ENCODE data around the gene HMGCS1. TPM values are rescaled to one million over a fixed set of nuclear protein-coding genes. Genes with fewer than 3 reads are reported as not detected.

Gene HMGCS1
- polyA plus RNA-seq, 3 donors, result 6.0 to 10.9 (median 7.8) TPM

GRCh38 chr5:43298443-43298842 is 14.8 kb downstream of the HMGCS1 start:
- Histone ChIP-seq H3K9ac (ENCODE audit: insufficient read depth, low read length, poor library complexity, severe bottlenecking) (no peak overlapping the region), H3K27ac (ENCODE audit: low read depth in 1 of 2, low read length in 2 of 2) (no peak overlapping the region), H3K4me2 (replicated peaks; ENCODE audit: extremely low read depth, low read length, poor library complexity, severe bottlenecking) (no peak overlapping the region), H3K27me3 (ENCODE audit: control insufficient read depth in 2 of 2, insufficient read depth in 2 of 2, low read length in 2 of 2) (no peaks in the 10 kb centered on the region), H3K4me3 (replicated peaks in 1 of 3; ENCODE audit: low read depth in 2 of 3, low read length in 3 of 3) (no peak overlapping the region), H2AFZ (ENCODE audit: insufficient read depth, low read depth, low read length, poor library complexity, severe bottlenecking) (no peak overlapping the region), H3K36me3 (replicated peaks in 1 of 2; ENCODE audit: control insufficient read depth in 1 of 2, insufficient read depth in 2 of 2, low read length in 2 of 2) (peaks cover 49 to 76% of the 10 kb centered on the region in 2 donors), H3K9me3 (replicated peaks in 1 of 2; ENCODE audit: control insufficient read depth in 1 of 2, insufficient read depth in 1 of 2, low read length in 2 of 2) (no peaks in the 10 kb centered on the region), H3K79me2 (ENCODE audit: insufficient read depth, low read length) (peaks cover 4% of the 10 kb centered on the region), H4K20me1 (ENCODE audit: insufficient read depth, low read length) (peaks cover 21% of the 10 kb centered on the region), H3K4me1 (ENCODE audit: control insufficient read depth in 1 of 2, insufficient read depth in 2 of 2, low read length in 2 of 2) (no peaks in the 10 kb centered on the region)
- Mint-ChIP-seq H3K27ac (no peak overlapping the region), H3K4me3 (no peak overlapping the region), H3K9me3 (no peaks in the 10 kb centered on the region), H3K4me1 (no peaks in the 10 kb centered on the region), H3K36me3 (peaks cover 55 to 67% of the 10 kb centered on the region in 2 donors), H3K27me3 (ENCODE audit: low read depth in 3 of 3) (no peaks in the 10 kb centered on the region)
- DNase-seq, result no peak
- 100% methylated on average over 2 of the region's 5 CpGs for WGBS (ENCODE audit: insufficient coverage)
- intact Hi-C loops (cut with micrococcal nuclease), result no loop called here
- no peak for TF ChIP-seq CTCF (IDR thresholded peaks at IDR 0.05)

- WGBS (ENCODE audit: insufficient coverage), result no CpG with 5 or more reads among the region's 2 CpGs
- no peaks in the 10 kb centered on the region for H3K79me2 ChIP-seq (ENCODE audit: insufficient read depth, low read length)
- Mint-ChIP-seq H3K4me1 (no peaks in the 10 kb centered on the region), H3K4me3 (no peak overlapping the region), H3K27me3 (ENCODE audit: low read depth in 3 of 3) (no peaks in the 10 kb centered on the region), H3K9me3 (no peaks in the 10 kb centered on the region), H3K36me3 (peaks cover 65 to 81% of the 10 kb centered on the region in 2 donors), H3K27ac (no peak overlapping the region)
- H3K9me3 ChIP-seq (replicated peaks in 1 of 2; ENCODE audit: control insufficient read depth in 1 of 2, insufficient read depth in 1 of 2, low read length in 2 of 2), result no peaks in the 10 kb centered on the region
- H3K9ac ChIP-seq (ENCODE audit: insufficient read depth, low read length, poor library complexity, severe bottlenecking), result no peak overlapping the region
- DNase-seq, result no peak
- no peak overlapping the region for H3K4me3 ChIP-seq (replicated peaks in 1 of 3; ENCODE audit: low read depth in 2 of 3, low read length in 3 of 3)
- H3K36me3 ChIP-seq (replicated peaks in 1 of 2; ENCODE audit: control insufficient read depth in 1 of 2, insufficient read depth in 2 of 2, low read length in 2 of 2), result peaks cover 64 to 90% of the 10 kb centered on the region in 2 donors
- TF ChIP-seq CTCF (IDR thresholded peaks at IDR 0.05), result no peak
- no peaks in the 10 kb centered on the region for H3K4me1 ChIP-seq (ENCODE audit: control insufficient read depth in 1 of 2, insufficient read depth in 2 of 2, low read length in 2 of 2)
- intact Hi-C loops (cut with micrococcal nuclease), result no loop called here
- H4K20me1 ChIP-seq (ENCODE audit: insufficient read depth, low read length), result peaks cover 15% of the 10 kb centered on the region
- H3K27ac ChIP-seq (ENCODE audit: low read depth in 1 of 2, low read length in 2 of 2), result no peak overlapping the region
- no peak overlapping the region for H3K4me2 ChIP-seq (replicated peaks; ENCODE audit: extremely low read depth, low read length, poor library complexity, severe bottlenecking)
- no peak overlapping the region for H2AFZ ChIP-seq (ENCODE audit: insufficient read depth, low read depth, low read length, poor library complexity, severe bottlenecking)
- no peaks in the 10 kb centered on the region for H3K27me3 ChIP-seq (ENCODE audit: control insufficient read depth in 2 of 2, insufficient read depth in 2 of 2, low read length in 2 of 2)
These were observed 16.4 kb downstream of the HMGCS1 start for GRCh38 chr5:43296835-43297234.

Data from CD14-positive monocyte (primary cell).